ENCODE measurements around the gene METRNL.

The METRNL gene

DNA sequence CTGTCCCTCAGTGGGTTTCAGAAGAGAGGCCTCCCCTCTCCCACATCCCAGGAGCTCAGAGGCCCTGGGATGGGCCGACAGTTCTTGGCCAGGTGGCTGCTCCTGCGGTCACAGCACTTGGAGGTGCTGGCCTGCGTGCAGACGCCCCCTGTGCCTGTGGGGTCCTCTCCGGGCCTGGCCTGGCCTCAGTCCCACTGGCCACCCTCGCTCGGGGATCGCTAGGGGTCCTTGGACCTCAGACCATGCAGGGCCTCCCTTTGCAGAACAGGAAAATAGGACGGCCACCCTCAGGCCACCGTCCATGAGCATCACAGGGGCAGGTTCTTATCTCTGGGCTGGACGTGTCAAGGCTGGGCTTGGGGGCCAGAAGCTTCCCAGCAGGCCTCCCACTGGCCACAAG is 30.0 kb downstream of the METRNL start:
- H3K4me3 ChIP-seq (ENCODE audit: low read depth, low read length): no peak overlapping the region; the same call in 1 of the 2 replicates

DNA sequence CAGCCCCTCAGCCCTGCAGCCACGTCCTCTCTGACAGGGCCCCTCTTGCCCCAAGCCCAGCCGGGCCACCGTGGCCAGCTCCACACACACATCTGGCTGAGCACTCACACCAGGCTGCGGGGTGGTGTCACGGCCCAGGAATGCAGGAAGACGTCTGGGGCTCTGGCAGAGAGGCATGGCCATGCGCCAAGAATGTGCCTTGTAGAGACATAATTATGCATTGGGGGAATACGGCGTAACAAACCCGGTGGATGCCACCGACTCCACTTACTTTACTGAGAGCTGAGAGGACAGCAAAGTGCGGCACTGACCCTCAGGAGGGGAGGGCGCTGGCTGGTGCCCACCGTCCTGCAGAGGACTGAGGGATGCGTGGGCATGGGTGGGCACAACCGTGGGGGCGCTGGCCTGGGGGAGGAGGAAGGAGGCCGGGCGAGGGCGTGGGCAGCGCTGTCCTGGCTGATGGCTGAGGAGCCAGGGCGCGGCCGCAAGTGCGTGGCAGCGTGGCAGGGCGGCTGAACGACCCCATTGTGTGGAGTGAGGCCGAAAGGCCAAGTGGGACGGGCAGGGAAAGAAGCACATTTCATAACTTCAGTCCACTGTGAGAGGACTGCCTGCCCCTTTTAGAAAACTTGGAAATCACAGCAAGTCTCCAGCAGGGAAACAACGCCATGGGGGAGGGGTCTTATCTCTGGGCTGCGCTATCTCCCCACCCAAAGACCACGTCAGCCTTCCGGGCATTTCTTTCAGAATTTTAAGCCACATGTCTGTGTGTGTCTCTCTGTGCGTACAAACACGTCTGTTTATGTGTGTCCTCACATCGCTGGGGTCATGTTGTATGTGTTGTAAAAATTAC is 30.6 kb downstream of the METRNL start:
- H3K4me3 ChIP-seq (ENCODE audit: low read depth, low read length): peak overlapping the region; percentile 53
- TF ChIP-seq, protein P1, sequence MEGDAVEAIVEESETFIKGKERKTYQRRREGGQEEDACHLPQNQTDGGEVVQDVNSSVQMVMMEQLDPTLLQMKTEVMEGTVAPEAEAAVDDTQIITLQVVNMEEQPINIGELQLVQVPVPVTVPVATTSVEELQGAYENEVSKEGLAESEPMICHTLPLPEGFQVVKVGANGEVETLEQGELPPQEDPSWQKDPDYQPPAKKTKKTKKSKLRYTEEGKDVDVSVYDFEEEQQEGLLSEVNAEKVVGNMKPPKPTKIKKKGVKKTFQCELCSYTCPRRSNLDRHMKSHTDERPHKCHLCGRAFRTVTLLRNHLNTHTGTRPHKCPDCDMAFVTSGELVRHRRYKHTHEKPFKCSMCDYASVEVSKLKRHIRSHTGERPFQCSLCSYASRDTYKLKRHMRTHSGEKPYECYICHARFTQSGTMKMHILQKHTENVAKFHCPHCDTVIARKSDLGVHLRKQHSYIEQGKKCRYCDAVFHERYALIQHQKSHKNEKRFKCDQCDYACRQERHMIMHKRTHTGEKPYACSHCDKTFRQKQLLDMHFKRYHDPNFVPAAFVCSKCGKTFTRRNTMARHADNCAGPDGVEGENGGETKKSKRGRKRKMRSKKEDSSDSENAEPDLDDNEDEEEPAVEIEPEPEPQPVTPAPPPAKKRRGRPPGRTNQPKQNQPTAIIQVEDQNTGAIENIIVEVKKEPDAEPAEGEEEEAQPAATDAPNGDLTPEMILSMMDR (IDR thresholded peaks at IDR 0.05; ENCODE audit: low read depth, low read length): no peak

More for the DNA sequence above, 30.0 kb downstream of the METRNL start:
- TF ChIP-seq, protein P1 (IDR thresholded peaks at IDR 0.05; ENCODE audit: low read depth, low read length): no peak

DNA sequence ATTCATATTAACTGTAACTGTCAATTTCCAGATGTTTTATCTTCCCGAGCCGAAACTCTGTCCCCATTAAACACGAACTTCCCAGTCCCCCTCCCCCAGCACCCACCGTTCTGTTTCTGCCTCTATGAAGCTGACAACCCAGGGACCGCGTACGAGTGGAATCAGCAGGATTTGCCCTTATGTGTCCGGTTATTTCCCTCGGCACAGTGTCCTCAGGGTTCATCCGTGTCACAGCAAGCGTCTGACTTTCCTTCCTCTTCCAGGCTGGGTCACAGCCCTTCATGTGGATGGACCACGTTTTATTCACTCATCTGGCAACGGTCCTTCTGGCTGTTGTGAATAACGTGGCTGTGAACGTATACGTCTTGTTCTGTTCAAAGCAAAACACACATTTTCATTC is 31.3 kb downstream of the METRNL start:
- TF ChIP-seq, protein P1 (IDR thresholded peaks at IDR 0.05; ENCODE audit: low read depth, low read length): no peak

DNA sequence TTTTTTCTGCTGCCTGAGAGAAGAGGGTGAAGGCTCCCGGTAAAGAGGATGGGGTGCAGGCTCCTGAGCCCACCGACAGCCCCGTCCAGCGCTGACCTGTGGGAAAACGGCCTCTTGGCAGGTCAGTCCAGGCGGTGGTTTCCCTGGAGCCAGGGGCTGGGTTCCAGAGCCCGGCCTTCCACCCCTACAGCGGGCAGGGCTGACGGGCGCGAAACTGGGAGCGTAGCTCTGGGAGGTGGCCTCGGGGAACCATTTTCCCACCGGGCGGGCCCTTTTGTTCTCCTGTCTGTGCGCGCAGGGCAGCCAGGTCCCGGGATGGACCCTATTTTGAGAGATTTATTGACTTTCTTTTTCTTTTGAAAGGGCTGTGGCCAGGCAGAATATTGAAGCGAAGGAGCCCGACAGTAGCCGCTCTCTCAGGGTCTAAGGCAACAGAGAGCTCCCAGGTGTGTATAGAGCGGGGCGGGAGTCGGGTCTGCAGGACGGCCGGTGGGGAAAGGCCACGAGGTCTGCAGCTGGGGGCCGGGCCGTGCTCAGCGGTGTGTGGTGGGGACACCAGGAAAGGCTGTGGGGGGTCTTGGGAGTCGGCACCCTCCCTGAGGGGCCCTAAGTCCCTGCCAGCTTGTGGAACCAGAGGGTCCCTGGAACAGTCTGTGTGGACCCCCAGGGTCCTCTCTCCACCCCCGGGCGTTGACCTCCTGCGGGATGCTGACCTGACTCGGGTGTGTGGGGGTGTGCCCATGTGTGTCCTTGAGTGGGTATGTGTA is 32.3 kb downstream of the METRNL start:
- TF ChIP-seq, protein P1 (IDR thresholded peaks at IDR 0.05; ENCODE audit: low read depth, low read length): no peak
- H3K4me3 ChIP-seq (ENCODE audit: low read depth, low read length): no peak overlapping the region

More for the DNA sequence above, 31.3 kb downstream of the METRNL start:
- no peak overlapping the region; the same call in 1 of the 2 replicates for H3K4me3 ChIP-seq (ENCODE audit: low read depth, low read length)

DNA sequence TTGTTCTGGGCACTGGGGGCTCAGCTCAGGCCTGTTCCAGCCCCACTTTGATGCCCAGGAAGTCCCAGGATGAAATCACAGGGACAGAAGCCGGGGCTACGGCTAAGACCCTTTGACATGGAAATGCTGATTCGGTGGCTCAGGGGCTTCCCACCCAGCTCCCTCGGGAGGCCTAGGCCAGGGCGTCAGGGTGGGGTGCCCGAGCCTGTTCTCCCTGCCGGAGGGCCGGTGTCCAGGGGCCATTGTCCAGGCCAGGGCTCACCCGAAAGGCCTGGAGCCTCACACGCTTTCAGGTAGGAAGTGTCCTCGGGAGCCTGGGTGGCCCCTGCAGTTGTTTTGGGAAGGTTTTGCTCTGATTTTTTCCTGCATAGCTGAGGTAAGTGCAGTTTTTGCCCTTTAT is 34.0 kb downstream of the METRNL start:
- no peak overlapping the region for H3K4me3 ChIP-seq (ENCODE audit: low read depth, low read length)
- TF ChIP-seq, protein P1 (IDR thresholded peaks at IDR 0.05; ENCODE audit: low read depth, low read length): no peak

DNA sequence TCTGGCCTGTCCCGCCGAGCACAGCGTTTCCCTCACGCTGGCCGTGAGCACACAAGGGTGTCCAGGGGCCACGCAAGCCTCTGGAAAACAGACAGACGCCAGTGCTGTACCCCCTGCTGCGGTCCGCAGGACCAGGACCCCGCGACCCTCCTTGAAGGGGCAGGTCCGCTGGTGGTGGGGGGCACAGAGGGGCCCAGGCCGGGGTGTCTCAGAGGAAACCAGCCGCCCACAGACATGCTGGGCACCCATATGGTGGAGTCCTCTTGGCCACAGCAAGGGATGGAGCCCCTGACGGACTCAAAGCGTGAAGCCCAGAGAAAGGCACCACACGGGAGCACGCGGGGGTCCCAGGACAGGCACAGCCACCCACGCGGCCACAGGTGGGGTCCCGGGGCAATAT is 34.4 kb downstream of the METRNL start:
- H3K4me3 ChIP-seq (ENCODE audit: low read depth, low read length): no peak overlapping the region
- TF ChIP-seq, protein P1 (IDR thresholded peaks at IDR 0.05; ENCODE audit: low read depth, low read length): no peak

DNA sequence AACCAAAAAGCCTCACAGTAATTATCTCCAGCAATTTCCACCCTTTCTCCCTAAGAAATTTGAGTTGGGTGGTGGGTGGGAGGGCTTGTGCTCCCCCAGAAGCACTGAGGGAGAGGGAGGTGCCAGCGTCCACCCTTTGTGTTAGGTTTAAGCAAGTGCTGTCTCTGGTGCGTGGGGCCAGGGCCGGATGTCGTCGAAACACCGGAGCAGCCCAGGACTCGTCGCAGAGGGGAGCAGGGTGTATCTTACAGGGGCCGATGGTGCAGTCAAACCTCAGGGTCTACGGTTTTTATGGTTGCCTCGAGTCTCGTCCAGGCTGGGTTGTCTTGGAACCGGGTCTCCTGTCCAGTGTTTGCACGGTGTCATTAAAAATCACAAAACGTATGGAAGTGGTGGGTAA is 35.3 kb downstream of the METRNL start:
- TF ChIP-seq, protein P1 (IDR thresholded peaks at IDR 0.05; ENCODE audit: low read depth, low read length): no peak
- H3K4me3 ChIP-seq (ENCODE audit: low read depth, low read length): no peak overlapping the region

Measured in WI38 (cell line).